ENCODE measurements around the gene MTHFSD. TPM values are rescaled to one million over a fixed set of nuclear protein-coding genes. Genes with fewer than 3 reads are reported as not detected.

The MTHFSD gene
- total RNA-seq, 1 experiment from 2014 or later = 11.9 TPM

DNA sequence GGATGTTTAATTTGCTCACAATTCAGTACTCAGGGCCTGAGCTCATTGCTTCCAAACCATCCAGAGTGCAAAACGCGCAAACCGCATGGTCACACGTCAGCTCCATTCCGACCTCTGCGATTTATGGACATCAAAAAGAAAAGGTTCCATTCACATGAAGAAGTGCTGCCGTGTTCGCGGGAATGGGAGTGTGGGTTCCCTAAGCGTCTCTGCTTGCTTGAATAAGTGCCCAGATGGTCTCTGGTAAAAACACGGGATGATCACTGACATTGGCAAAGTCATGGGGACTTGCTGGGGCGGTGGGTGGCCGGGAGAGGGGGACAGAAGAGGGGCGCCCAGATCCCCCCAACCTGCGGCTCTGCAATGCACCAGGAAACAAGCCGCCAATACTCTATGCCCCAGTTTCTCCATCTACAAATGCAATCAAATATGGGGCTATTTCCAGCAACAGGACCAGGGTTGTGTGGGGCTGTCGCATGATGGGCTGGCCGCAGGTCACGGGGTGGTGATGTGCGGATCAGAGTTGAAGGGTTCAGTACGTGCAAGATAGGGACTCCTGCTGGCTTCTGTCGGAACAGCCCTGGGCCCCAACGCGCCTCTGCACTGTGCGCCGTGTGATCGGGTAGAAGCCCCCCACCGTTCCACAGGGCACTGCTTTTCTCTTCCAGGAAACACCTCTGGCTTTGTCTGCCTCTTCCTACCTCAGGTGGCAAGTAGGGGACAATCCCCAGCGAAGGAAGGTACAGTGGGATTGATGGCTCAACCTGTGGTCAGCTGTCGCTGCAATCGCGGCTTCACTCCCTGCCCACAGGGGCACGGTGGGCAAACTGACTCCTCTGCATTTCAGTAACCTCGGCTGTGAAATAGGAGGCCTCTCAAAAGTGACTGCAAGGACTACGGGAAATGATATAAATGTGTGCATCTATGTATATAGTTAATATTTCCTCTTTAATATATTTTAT lies 33.5 kb downstream of the MTHFSD start:
- ATAC-seq = no peak
- ChIA-PET POLR2A (ENCODE audit: unreplicated experiment) (no interaction called here), CTCF (no interaction called here)
- no peak for DNase-seq
- H3K36me3 ChIP-seq (ENCODE audit: low read depth, low read length) = no peaks in the 10 kb centered on the region
- H3K27ac ChIP-seq (ENCODE audit: low read length) = no peak overlapping the region
- no peaks in the 10 kb centered on the region for H3K9me2 ChIP-seq (replicated peaks; ENCODE audit: low read length)
- H3F3A ChIP-seq (ENCODE audit: low read length, unreplicated experiment) = no peaks in the 10 kb centered on the region
- intact Hi-C loops (cut with micrococcal nuclease) = loop anchor here (2.0 kb wide), 1 partner anchor 701 kb away; no protein-coding TSS in a partner anchor
- H3K27me3 ChIP-seq (ENCODE audit: low read length) = peaks cover 23% of the 10 kb centered on the region
- BruUV-seq (replicated peaks) = no TSS peak
- no peaks in the 10 kb centered on the region for H3K79me2 ChIP-seq (ENCODE audit: low read length)
- H4K20me1 ChIP-seq (ENCODE audit: low read length) = no peaks in the 10 kb centered on the region
- no peaks in the 10 kb centered on the region for H3K9me3 ChIP-seq (ENCODE audit: low read length)
- TF ChIP-seq EZH2phosphoT487 (IDR thresholded peaks at IDR 0.05; ENCODE audit: borderline replicate concordance, low read length) = no peak
- TF ChIP-seq, protein P1, sequence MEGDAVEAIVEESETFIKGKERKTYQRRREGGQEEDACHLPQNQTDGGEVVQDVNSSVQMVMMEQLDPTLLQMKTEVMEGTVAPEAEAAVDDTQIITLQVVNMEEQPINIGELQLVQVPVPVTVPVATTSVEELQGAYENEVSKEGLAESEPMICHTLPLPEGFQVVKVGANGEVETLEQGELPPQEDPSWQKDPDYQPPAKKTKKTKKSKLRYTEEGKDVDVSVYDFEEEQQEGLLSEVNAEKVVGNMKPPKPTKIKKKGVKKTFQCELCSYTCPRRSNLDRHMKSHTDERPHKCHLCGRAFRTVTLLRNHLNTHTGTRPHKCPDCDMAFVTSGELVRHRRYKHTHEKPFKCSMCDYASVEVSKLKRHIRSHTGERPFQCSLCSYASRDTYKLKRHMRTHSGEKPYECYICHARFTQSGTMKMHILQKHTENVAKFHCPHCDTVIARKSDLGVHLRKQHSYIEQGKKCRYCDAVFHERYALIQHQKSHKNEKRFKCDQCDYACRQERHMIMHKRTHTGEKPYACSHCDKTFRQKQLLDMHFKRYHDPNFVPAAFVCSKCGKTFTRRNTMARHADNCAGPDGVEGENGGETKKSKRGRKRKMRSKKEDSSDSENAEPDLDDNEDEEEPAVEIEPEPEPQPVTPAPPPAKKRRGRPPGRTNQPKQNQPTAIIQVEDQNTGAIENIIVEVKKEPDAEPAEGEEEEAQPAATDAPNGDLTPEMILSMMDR (conservative IDR thresholded peaks at IDR 0.05; ENCODE audit: low read depth, low read length) = no peak
- TF ChIP-seq EZH2 (IDR thresholded peaks at IDR 0.05; ENCODE audit: low read length, unreplicated experiment) = no peak
- no peak overlapping the region for H3K9ac ChIP-seq (ENCODE audit: low read length)
- H3K4me2 ChIP-seq (ENCODE audit: low read length) = no peak overlapping the region
- H2AFZ ChIP-seq (ENCODE audit: low read length) = no peak overlapping the region
- no peak overlapping the region for H3K4me3 ChIP-seq (ENCODE audit: low read length)
- H3K4me1 ChIP-seq (ENCODE audit: insufficient read depth, low read length) = 0 out of 2 replicates have a peak, but pooled peaks cover 6% of the 10 kb centered on the region

- H3K4me1 ChIP-seq (ENCODE audit: insufficient read depth, low read length) = 0 out of 2 replicates have a peak, but pooled peaks cover 6% of the 10 kb centered on the region
- H3K79me2 ChIP-seq (ENCODE audit: low read length) = no peaks in the 10 kb centered on the region
- no peak overlapping the region for H3K9ac ChIP-seq (ENCODE audit: low read length)
- no peak overlapping the region for H3K27ac ChIP-seq (ENCODE audit: low read length)
- H3K9me3 ChIP-seq (ENCODE audit: low read length) = no peaks in the 10 kb centered on the region
- H3K9me2 ChIP-seq (replicated peaks; ENCODE audit: low read length) = no peaks in the 10 kb centered on the region
- ATAC-seq (no peak), DNase-seq (no peak)
- peak overlapping the region; percentile 59 for H3K4me2 ChIP-seq (ENCODE audit: low read length)
- no TSS peak for BruUV-seq (replicated peaks)
- no peak overlapping the region for H2AFZ ChIP-seq (ENCODE audit: low read length)
- TF ChIP-seq EZH2phosphoT487 (IDR thresholded peaks at IDR 0.05; ENCODE audit: borderline replicate concordance, low read length) = no peak
- no peak for TF ChIP-seq EZH2 (IDR thresholded peaks at IDR 0.05; ENCODE audit: low read length, unreplicated experiment)
- TF ChIP-seq, protein P1 (conservative IDR thresholded peaks at IDR 0.05; ENCODE audit: low read depth, low read length) = no peak
- H3F3A ChIP-seq (ENCODE audit: low read length, unreplicated experiment) = no peaks in the 10 kb centered on the region
- H4K20me1 ChIP-seq (ENCODE audit: low read length) = no peaks in the 10 kb centered on the region
- CTCF ChIA-PET = no interaction called here
- POLR2A ChIA-PET (ENCODE audit: unreplicated experiment) = no interaction called here
- H3K36me3 ChIP-seq (ENCODE audit: low read depth, low read length) = no peaks in the 10 kb centered on the region
- peaks cover 32% of the 10 kb centered on the region for H3K27me3 ChIP-seq (ENCODE audit: low read length)
- intact Hi-C loops (cut with micrococcal nuclease) = loop anchor here (1.0 to 2.0 kb wide), 2 partner anchors 448 to 700 kb away; no protein-coding TSS in a partner anchor
- H3K4me3 ChIP-seq (ENCODE audit: low read length) = peak overlapping the region; percentile 44; the same call in 1 of the 2 replicates
Observed at GRCh38 chr16:86520317-86521210, 34.5 kb downstream of the MTHFSD start.
